ENCODE results near the gene NUS1. TPM values are rescaled to one million over a fixed set of nuclear protein-coding genes. Genes with fewer than 3 reads are reported as not detected.

NUS1 gene
- total and polyA plus RNA-seq, 9 of the 15 experiments (the other 6 are each of a cell fraction or from before 2014, with no cell fraction given) = 16.3 to 53.7 (median 26.4) TPM

DNA sequence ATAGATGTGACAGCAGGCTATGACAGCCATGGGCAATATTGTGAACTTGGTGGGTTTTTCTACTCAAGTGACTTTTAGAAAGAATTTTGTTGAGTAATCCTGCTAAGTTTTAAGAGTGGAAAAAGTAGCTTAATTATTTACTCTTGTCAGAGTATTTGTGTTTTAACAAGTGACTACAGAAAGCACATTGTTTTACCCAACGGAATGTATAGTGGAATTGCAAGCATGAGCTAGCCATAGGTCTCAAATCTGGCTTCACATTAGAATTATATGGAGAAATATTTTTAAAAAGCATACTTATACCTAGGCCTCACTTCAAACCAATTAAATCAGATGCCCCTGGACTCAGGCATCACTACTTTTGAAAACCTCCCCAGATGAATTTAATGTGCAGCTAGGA, 37.5 kb upstream of the NUS1 start (continued):
- TF ChIP-seq ATF1 (CRISPR knock-in tag; IDR thresholded peaks at IDR 0.05) (no peak), ATF1 (tag; IDR thresholded peaks at IDR 0.05) (no peak), ZNF347 (CRISPR knock-in tag; IDR thresholded peaks at IDR 0.05; ENCODE audit: low read depth) (no peak), NKRF (IDR thresholded peaks at IDR 0.05; ENCODE audit: borderline replicate concordance) (no peak), GABPB2 (CRISPR knock-in tag; conservative IDR thresholded peaks at IDR 0.05) (no peak)

- H4K20me1 ChIP-seq (replicated peaks; ENCODE audit: control insufficient read depth, insufficient read depth, low read length) = no peaks in the 10 kb centered on the region
- no peak for ATAC-seq
- H3K4me1 ChIP-seq (replicated peaks in 1 of 2; ENCODE audit: control insufficient read depth in 2 of 2, insufficient read depth in 2 of 2, low read length in 2 of 2) = peaks cover 0 to 3% of the 10 kb centered on the region in 2 experiments; a peak in 1 of 5 replicates
- H3K9me3 ChIP-seq (replicated peaks; ENCODE audit: control insufficient read depth, insufficient read depth, low read depth, low read length) = no peaks in the 10 kb centered on the region; the same call in 1 of the 2 replicates
- in situ Hi-C loops (cut with MboI) = no loop called here
- 95% methylated on average over 2 of the region's 2 CpGs for WGBS (ENCODE audit: insufficient coverage, low coverage, missing lambda C conversion rate)
- no peak overlapping the region for H2AFZ ChIP-seq (ENCODE audit: low read depth, low read length)
- TF ChIP-seq ZNF23 (CRISPR knock-in tag; IDR thresholded peaks at IDR 0.05) (no peak), CBX2 (IDR thresholded peaks at IDR 0.05; ENCODE audit: insufficient read depth, low read length, poor library complexity, severe bottlenecking) (no peak), KDM5B (IDR thresholded peaks at IDR 0.05; ENCODE audit: insufficient replicate concordance, low read depth, low read length) (no peak), ZFPM2 (CRISPR knock-in tag; IDR thresholded peaks at IDR 0.05) (no peak), U2AF2 (optimal IDR thresholded peaks at IDR 0.05; ENCODE audit: low read depth, low read length) (no peak), SMARCE1 (IDR thresholded peaks at IDR 0.05) (no peak), ZNF507 (tag; conservative IDR thresholded peaks at IDR 0.05) (no peak), TAF7 (tag; IDR thresholded peaks at IDR 0.05) (no peak), DACH1 (IDR thresholded peaks at IDR 0.05; ENCODE audit: partially characterized antibody) (no peak)
- TF ChIP-seq, protein P1, sequence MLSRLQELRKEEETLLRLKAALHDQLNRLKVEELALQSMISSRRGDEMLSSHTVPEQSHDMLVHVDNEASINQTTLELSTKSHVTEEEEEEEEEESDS (CRISPR knock-in tag; IDR thresholded peaks at IDR 0.05) = no peak
- TF ChIP-seq, protein P2, sequence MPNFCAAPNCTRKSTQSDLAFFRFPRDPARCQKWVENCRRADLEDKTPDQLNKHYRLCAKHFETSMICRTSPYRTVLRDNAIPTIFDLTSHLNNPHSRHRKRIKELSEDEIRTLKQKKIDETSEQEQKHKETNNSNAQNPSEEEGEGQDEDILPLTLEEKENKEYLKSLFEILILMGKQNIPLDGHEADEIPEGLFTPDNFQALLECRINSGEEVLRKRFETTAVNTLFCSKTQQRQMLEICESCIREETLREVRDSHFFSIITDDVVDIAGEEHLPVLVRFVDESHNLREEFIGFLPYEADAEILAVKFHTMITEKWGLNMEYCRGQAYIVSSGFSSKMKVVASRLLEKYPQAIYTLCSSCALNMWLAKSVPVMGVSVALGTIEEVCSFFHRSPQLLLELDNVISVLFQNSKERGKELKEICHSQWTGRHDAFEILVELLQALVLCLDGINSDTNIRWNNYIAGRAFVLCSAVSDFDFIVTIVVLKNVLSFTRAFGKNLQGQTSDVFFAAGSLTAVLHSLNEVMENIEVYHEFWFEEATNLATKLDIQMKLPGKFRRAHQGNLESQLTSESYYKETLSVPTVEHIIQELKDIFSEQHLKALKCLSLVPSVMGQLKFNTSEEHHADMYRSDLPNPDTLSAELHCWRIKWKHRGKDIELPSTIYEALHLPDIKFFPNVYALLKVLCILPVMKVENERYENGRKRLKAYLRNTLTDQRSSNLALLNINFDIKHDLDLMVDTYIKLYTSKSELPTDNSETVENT (CRISPR knock-in tag; IDR thresholded peaks at IDR 0.05) = no peak
- H3K27me3 ChIP-seq (ENCODE audit: control insufficient read depth in 2 of 2, insufficient read depth in 2 of 2, low read length in 2 of 2) = no peaks in the 10 kb centered on the region
- DNase-seq (ENCODE audit: extremely low read depth in 1 of 4, low spot score in 3 of 4) = no peak
- ChIA-PET CTCF (ENCODE audit: low intra/inter-chr PET ratio) (no interaction called here), POLR2A (no interaction called here)
- H3K9ac ChIP-seq (ENCODE audit: insufficient read depth in 1 of 2, low read depth in 2 of 2, low read length in 2 of 2) = no peak overlapping the region
- no peaks in the 10 kb centered on the region for H3K9me1 ChIP-seq (ENCODE audit: control insufficient read depth, insufficient read depth, low read length)
- BruUV-seq (replicated peaks) = no TSS peak
- no peak overlapping the region for H3K27ac ChIP-seq (ENCODE audit: extremely low read depth, low read depth, low read length)
- H3K79me2 ChIP-seq (ENCODE audit: control insufficient read depth, insufficient read depth, low read length) = no peaks in the 10 kb centered on the region
- peaks cover 11% of the 10 kb centered on the region; the same call in 2 of the 3 replicates for H3K36me3 ChIP-seq (ENCODE audit: control insufficient read depth, insufficient read depth, low read length)
- H3K4me2 ChIP-seq (ENCODE audit: insufficient read depth, low read length) = no peak overlapping the region
- no peak for FAIRE-seq
- H3K4me3 ChIP-seq = no peak overlapping the region
- intact Hi-C loops (cut with micrococcal nuclease) = no loop called here
These were observed 32.3 kb upstream of the NUS1 start for GRCh38 chr6:117642976-117643375.
